Measurements from ENCODE around the gene SLC49A3.

DNA sequence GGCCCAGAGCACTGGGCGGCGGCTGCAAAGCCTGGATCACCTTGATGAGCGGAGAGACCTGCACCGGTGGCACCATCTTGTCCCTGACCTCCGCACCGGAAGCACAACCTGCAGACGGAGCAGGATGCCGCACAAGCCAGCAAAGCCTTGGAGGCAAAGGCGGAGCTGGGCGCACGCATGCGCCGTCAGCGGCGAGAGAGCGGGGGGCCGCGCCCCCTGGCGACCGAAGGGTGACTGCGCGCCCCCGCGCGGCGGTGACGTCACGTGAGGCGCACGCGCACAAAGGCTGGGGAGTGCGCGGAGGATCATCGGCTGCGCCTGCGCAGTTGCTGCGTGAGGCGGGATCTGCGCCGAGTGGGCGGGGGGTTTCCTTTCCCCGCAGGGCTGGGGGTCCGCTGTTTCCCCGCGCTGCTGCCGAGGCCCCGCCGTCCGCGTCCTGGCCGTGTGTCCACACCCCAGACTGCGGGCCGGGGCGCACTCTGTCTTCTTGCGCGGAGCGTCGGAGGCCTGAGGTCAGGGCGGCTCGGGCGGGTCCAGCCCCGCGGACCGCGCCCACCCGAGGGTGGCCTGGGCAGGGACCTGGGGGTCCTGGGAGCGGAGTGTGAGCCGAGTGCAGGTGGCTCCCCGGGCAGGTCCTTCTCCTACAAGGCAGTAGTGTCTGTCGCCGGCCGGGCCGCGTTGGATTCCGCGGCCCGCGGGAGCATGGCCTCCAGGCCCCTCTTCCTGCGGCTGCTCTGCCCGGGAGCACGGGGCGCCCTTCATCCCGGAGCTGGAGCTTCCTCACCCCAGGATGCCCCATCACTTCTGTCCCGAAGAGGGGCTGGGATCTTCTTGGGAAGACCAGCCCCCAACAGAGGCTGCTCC lies 14.5 kb downstream of the SLC49A3 start, which contains the start of the genes ATP5ME and MYL5:
- TF ChIP-seq POLR2A (IDR thresholded peaks at IDR 0.05; ENCODE audit: low read depth, low read length) = peak; percentile 84
- peak; percentile 85 for TF ChIP-seq POLR2AphosphoS5 (IDR thresholded peaks at IDR 0.05; ENCODE audit: low read depth, low read length)
- TF ChIP-seq TAF1 (IDR thresholded peaks at IDR 0.05; ENCODE audit: borderline replicate concordance, low read depth, low read length) = peak; percentile 75; the same call in 1 of the 2 replicates
